GM19397 (cell line): Measurements from ENCODE around the gene TECR.
"Not testable (repeated sequence)": the region's sequence is repeated elsewhere in the genome, so short reads cannot be mapped to it uniquely, and the experiment has no call there.

ENCODE experiments used
- ATAC-seq: cut with Tn5 transposase; IDR thresholded peaks from one replicate; pipeline ENCODE4 v1.9.1; 2021; ENCODE audit warnings: mild to moderate bottlenecking, moderate library complexity; ENCODE audit not compliant: unreplicated experiment

The TECR gene

GRCh38 chr19:14559916-14560775, 30.8 kb downstream of the TECR start:
- ATAC-seq: no peak

- ATAC-seq: no peak
These were observed 31.3 kb downstream of the TECR start for GRCh38 chr19:14560776-14561108.

- no peak for ATAC-seq
These were observed 31.9 kb downstream of the TECR start for GRCh38 chr19:14561249-14561648.

GRCh38 chr19:14561847-14562351, 32.5 kb downstream of the TECR start:
- ATAC-seq: no peak

DNA sequence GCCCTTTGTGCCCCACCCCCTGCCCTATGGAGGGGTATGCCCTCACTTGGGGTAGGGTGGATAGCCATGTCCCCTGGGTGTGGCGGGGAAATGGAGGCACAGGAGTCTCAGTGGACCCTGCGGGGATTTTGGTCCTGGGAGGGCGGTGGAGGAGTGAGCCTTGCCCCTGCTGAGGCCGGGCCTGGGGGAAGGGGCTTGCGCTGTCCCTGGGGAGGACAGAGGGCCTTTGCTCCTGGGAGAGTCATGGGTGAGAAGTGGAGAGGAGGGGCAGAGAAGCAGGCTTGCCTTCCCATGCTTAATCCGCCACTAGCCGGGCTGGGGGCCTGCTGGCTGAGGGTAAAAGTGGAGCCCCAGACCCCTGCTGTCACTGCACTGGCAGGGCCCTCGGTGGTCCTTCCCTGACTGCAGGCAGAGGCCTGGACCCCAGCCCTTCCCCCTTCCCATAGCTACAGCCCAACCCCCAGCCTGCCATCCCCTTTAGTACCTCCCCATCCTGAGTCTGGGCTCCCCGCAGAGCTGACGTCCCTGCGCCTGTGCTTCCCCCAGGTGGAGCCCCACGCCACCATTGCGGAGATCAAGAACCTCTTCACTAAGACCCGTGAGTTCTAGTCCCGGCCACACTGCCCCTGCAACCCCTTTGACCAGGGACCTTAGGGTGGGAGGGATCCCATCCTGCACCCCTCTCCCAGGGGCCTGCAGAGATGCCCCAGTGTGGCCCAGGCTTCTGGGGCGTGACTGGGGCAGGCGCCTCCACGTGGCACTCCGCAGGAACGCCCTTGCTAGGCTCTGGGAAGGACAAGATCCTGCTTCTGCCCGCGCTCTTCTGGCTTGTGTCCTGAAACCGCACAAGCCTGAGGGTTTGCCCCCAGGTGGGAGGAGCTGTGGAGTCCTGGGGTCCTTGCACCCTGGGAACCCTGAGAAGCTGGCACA, 33.5 kb downstream of the TECR start:
- ATAC-seq: no peak

DNA sequence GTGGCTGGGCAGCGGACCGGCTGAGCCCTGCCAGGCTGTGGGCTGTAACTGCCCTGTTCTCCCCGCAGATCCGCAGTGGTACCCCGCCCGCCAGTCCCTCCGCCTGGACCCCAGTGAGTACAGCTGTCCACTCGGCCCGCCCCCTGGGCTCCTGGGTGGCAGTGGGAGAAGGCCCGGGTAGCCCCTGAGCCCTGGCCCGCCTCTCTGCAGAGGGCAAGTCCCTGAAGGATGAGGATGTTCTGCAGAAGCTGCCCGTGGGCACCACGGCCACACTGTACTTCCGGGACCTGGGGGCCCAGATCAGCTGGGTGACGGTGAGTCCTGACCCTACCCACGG, 34.2 kb downstream of the TECR start:
- ATAC-seq: no peak

- ATAC-seq: no peak
These were observed 34.7 kb downstream of the TECR start for GRCh38 chr19:14563989-14564651.

DNA sequence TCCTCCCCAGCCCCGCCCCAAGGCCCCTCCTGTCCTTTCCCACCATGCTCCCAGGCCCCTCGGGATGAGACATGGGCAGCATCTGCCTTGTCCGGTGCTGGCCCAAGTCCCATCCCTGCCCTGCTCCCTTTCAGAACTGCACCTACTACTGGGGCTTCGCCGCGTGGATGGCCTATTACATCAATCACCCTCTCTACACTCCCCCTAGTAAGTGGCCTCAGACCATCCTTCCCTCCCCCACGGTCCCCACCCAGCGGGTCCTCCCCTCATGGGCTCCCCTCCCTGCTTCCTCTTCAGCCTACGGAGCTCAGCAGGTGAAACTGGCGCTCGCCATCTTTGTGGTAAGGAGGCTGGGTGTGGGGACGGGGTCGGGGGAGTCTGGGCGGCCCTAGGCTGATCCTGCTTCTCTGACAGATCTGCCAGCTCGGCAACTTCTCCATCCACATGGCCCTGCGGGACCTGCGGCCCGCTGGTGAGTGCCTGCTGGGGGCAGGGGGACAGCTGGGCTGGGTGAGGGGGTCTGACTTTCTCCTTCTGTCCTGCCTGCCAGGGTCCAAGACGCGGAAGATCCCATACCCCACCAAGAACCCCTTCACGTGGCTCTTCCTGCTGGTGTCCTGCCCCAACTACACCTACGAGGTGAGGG, 35.4 kb downstream of the TECR start:
- not testable (repeated sequence) for ATAC-seq

DNA sequence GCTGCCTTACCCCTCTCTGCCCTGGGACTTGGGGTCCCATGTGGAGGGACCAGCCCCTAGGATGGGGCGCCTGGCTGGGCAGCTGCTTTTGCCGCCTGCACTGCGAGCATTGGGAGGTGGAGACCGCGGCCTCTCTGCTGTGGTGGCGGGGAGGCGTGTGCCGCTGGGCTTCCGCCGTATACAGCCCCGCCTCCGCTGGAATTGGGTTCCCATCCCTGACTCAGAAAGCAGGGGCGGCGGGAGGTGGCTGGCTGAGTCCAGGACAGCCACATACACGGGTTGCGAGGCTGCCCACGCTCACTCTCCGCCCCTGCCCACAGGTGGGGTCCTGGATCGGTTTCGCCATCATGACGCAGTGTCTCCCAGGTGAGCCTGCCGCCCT, 35.9 kb downstream of the TECR start:
- ATAC-seq: no peak

- ATAC-seq: no peak
These were observed 36.6 kb downstream of the TECR start for GRCh38 chr19:14565765-14566711.

- no peak for ATAC-seq
These were observed 37.3 kb downstream of the TECR start for GRCh38 chr19:14566712-14567077.

DNA sequence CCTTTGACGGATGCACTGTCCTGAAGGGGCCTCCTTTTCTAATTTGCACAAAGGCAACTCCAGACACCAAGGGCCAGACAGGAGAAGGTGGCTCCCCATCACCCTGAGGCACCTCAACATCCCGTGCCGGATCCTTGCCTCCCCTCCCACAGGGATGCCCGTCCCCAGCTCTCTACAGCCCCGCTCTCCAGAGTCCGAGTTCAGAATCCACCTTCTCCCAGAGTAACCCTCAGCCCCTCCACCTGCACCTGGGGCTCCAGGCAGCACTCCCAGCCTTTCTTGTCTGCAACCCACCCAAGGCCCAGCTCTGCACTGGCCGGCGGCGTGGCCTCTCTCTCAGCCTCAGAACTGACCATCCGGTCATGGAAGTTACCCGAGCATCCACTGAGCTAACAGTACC, 37.7 kb downstream of the TECR start:
- ATAC-seq: no peak

DNA sequence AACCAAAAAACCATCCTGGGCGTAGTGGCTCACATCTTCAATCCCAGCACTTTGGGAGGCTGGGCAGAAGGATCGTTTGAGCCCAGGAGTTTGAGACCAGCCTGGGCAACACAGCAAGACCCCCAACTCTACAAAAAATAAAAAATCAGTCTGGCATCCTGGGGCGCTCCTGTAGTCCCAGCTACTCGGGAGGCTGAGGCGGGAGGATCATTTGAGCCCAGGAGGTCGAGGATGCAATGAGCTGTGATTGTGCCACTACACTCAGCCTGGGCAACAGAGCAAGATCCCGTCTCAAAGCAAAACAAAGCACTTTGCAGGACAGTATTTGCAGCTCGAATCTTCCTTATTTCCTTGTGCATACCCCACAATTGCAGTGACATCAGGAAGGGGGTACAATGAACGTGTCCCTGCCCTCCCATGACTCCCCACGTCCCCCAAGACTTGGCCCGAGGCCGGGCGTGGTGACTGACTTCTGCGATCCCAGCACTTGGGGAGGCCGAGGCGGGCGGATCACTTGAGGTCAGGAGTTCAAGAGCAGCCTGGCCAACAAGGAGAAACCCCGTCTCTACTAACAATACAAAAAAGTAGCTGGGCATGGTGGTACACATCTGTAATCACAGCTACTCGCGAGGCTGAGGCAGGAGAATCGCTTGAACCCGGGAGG, 41.6 kb downstream of the TECR start:
- ATAC-seq: no peak

DNA sequence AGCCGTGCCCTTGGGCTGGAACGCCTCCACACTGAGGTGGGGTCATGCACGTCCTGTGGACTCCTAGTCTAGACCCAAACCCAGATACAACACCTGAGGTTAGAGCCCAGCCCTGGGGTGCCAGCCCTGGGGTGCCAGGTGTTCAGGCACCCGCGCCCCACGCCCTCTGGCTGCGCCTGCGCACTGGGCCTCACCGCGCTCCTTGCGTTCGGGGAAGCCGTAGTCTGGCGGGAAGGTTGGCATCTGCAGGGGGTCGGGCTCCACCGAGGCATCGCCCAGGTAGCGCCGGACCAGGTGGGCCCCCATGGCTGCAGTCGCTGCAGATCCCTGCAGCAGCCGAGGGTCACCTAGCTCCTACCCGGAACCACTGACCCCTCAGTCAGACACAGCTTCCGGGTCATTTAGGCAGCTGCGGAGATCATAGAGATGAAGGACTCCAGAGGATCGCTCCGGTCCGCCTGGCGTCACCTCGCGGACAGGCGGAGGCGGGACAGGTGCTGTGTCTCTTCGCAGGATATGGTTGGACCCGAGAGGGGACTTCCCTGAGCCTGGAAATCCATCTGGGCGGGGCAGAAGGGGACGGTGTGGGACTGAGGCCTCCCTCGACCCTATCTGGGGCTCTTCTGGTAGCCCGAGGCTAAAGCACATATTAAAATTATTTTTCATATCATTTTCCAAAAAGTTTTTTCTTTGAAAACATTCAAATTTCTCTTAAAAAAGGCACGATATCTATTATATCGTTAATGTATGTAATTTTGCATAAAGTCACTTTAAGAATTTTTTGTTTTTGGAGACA, 42.5 kb downstream of the TECR start, which contains the start of gene NDUFB7:
NDUFB7 (minus strand) TSS at position 372 of the 796 bp plus-strand sequence; CDS start at position 306, 66 bp downstream.
- peak; percentile 80 for ATAC-seq

DNA sequence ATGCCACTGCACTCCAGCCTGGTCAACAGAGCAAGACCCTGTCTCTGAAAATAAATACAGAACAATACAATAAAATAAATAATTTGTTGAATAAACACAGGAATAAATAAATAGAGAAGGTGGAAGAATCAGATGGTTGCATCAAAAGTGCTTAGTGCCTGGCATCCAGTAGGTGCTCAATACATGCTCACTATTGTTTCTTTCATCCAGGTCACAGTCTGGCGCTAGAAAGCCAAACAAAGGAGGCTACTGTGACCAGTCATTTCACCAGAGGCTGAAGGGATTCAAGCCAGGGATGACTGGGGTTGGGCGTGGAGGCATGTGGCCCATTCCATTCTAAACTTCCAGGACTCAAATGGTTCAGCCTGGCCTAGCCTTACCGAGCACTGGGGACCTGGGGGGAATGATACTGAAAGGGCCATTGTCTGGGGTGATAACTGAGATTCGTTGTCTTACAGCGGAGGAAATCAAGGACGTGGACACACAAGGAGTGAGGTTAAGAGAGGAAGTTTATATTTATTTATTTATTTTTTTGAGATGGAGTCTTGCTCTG, 46.1 kb downstream of the TECR start:
- ATAC-seq: no peak

DNA sequence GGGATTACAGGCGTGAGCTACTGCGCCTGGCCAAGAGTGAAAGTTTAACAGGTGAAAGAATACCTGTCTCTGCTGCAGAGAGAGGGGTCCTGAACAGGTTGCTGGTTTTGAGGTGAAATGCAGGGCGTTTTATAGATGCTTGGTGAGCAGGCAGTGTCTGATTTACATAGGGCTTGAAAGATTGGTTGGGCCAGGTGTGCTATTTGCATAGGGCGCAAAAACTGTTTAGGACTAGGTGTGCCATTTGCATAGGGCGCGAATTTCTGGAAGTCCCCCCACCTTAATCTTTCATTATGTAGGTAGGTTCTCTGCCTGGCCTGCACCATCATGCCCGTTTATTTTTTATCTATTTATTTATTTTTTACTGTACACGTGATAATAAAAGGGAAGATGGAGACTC, 47.0 kb downstream of the TECR start:
- ATAC-seq: no peak

DNA sequence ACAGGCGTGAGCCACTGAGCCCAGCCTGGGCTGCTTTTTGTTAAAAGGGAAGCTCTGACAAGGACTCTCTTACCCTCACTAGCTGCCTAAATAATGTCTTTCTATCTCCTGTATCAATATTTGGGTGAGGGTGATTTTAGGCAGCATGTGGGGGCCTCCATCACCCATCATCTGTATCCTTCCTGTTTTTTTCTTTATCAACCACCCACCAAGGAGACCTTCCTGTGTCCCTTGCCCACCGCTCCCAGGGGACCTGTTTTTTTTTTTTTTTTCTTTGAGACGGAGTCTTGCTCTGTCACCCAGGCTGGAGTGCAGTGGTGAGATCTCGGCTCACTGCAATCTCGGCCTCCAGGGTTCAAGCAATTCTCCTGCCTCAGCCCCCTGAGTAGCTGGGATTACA, 47.9 kb downstream of the TECR start:
- ATAC-seq: no peak

DNA sequence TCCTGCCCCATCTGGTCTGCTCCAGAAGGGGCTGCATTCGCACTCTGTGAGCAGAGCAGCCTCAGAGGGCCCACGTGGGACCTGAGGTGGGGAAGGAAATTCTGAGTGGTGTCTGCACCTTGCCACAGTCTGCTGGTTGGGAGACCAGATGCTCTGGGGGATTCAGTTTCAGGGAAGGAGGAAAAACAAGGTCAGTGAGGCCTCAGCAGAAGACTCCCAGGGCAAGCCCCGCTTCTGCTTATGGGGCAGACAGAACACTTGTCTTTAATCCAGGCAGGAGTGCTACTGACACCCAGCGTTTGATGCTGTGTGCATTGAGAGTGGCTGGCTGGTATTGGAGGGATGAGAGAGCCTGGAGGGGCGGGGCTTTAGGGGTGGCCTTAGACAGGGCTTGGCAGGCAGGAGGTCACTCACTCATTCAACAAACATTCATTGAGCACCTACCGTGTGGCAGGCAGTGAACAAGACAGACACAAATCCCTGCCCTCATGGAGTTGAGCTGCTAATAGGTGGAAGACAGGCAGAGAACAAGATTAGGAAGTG, 48.6 kb downstream of the TECR start:
- no peak for ATAC-seq
